Measurements from ENCODE around the gene TNFRSF19.
"Not testable (repeated sequence)": the region's sequence is repeated elsewhere in the genome, so short reads cannot be mapped to it uniquely, and the experiment has no call there.

Gene TNFRSF19

GRCh38 chr13:23654111-23655110, 84.2 kb downstream of the TNFRSF19 start:
- no peak for DNase-seq (ENCODE audit: low spot score)

- no peak for DNase-seq (ENCODE audit: low spot score)
Observed at GRCh38 chr13:23655321-23655720, 85.1 kb downstream of the TNFRSF19 start.

- no peak for DNase-seq (ENCODE audit: low spot score)
Observed at GRCh38 chr13:23656637-23657371, 86.6 kb downstream of the TNFRSF19 start.

GRCh38 chr13:23658929-23659541, 88.8 kb downstream of the TNFRSF19 start:
- no peak for DNase-seq (ENCODE audit: low spot score)

GRCh38 chr13:23660249-23660648, 90.0 kb downstream of the TNFRSF19 start:
- no peak for DNase-seq (ENCODE audit: low spot score)

- DNase-seq (ENCODE audit: low spot score): no peak
Observed at GRCh38 chr13:23666582-23666981, 96.4 kb downstream of the TNFRSF19 start.

GRCh38 chr13:23667750-23668149, 97.5 kb downstream of the TNFRSF19 start:
- DNase-seq (ENCODE audit: low spot score): no peak

- no peak for DNase-seq (ENCODE audit: low spot score)
Observed at GRCh38 chr13:23668562-23668961, 98.3 kb downstream of the TNFRSF19 start.

GRCh38 chr13:23670793-23671192, 100.6 kb downstream of the TNFRSF19 start:
- DNase-seq (ENCODE audit: low spot score): no peak

GRCh38 chr13:23671377-23671776, 101.2 kb downstream of the TNFRSF19 start:
- DNase-seq (ENCODE audit: low spot score): no peak

- no peak for DNase-seq (ENCODE audit: low spot score)
Observed at GRCh38 chr13:23671897-23672296, 101.7 kb downstream of the TNFRSF19 start.

GRCh38 chr13:23672616-23673015, 102.4 kb downstream of the TNFRSF19 start:
- no peak for DNase-seq (ENCODE audit: low spot score)

- no peak for DNase-seq (ENCODE audit: low spot score)
Observed at GRCh38 chr13:23673354-23673753, 103.1 kb downstream of the TNFRSF19 start.

- no peak for DNase-seq (ENCODE audit: low spot score)
Observed at GRCh38 chr13:23673867-23674605, 103.8 kb downstream of the TNFRSF19 start.

- DNase-seq (ENCODE audit: low spot score): no peak
Observed at GRCh38 chr13:23674795-23675640, 104.8 kb downstream of the TNFRSF19 start.

GRCh38 chr13:23677679-23678288, 107.6 kb downstream of the TNFRSF19 start:
- not testable (repeated sequence) for DNase-seq (ENCODE audit: low spot score)

- DNase-seq (ENCODE audit: low spot score): no peak
Observed at GRCh38 chr13:23678795-23679194, 108.6 kb downstream of the TNFRSF19 start.

- DNase-seq (ENCODE audit: low spot score): no peak
Observed at GRCh38 chr13:23679220-23679619, 109.0 kb downstream of the TNFRSF19 start.

GRCh38 chr13:23680845-23681669, 110.8 kb downstream of the TNFRSF19 start:
- DNase-seq (ENCODE audit: low spot score): no peak

All from germinal center (tissue), 1 donor.